NCI-H2227 treated with DMSO at 0.1 percent for 48 hours (cell line): ENCODE data around the gene TTLL11.
"Not testable (repeated sequence)": the region's sequence is repeated elsewhere in the genome, so short reads cannot be mapped to it uniquely, and the experiment has no call there.

ENCODE experiments used
- DNase-seq: peaks from one replicate; lab custom pipeline; 2025; lab: John Stamatoyannopoulos, UW

The TTLL11 gene

GRCh38 chr9:121900163-121900562, 192.9 kb downstream of the TTLL11 start:
- no peak for DNase-seq

DNA sequence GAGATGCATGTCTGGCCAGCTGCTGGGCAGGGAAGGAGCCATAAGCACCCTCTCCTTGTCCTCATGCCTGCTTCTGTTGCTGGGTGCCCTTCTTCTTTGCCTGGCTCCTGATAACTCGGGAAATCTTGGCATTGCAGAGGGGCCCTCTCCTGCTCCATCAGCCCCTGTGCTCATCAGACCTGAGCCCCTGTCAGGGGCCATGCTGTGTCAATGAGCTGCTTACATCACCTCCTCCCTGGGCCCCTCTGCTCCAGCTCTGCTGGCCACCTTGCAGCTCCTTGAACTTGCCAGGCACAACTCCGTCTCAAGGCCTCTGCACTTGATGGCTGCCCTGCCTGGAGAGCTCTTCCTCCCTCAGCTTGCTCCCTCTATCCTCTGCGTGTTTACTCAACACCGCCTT, 194.3 kb downstream of the TTLL11 start:
- DNase-seq, result no peak

DNA sequence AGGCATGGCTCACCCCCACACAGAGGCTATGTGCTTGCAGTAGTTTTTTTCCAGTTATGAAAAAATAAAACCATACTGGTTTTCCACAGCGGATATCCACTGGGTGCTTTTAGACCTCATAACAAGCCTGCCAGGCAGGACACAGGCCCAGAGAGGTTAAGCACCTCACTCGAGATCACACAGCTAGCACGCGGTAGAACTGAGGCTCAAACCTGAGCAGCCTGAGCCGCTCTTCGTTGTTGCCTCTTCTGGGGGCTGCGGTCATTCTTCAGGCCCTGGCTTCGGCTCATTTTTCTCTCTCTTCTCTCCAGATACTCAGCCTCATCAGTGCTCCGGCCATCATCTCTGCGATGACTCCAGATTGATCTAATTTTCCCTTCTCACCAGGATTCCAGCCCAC, 196.0 kb downstream of the TTLL11 start:
- no peak for DNase-seq

DNA sequence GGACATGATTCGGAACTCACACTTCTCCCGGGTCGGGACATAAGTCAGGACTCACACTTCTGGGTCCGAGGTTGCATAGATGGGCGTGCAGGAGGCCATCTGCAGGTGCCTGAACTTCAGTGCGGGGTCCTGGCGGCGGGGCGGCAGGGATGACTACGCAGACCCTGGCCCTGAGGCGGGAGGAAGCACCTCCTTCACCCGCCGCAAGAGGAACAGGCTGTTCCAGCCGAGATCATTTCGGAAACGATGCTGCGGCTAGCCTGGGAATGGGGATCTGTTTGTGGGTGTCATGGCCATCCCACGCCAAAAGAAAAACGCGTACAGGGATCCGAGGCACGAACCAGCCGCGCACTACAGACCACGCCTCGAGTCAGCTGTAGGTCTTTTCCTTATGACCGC, 196.6 kb downstream of the TTLL11 start:
- no peak for DNase-seq

- DNase-seq, result no peak
These were observed 197.1 kb downstream of the TTLL11 start for GRCh38 chr9:121895818-121896544.

DNA sequence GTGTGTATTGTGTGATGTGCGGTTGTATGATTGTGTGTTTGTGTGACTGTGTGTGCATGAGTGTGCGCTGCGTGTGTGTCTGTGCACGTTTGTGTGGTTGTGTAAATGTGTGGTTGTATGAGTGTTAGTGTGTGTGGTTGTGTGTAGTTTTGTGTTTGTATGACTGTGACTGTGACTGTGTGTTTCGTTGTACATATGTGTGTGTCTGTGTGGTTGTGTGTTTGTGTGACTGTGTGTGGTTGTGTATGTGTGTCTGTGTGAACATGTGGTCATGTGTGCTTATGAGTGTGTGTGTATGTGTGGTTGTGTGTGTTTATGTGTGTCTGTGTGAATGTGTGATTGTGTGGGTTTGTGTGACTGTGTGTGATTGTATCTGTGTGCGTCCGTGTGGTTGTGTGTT, 197.8 kb downstream of the TTLL11 start:
- no peak for DNase-seq

- not testable (repeated sequence) for DNase-seq
These were observed 198.7 kb downstream of the TTLL11 start for GRCh38 chr9:121894380-121894779.

DNA sequence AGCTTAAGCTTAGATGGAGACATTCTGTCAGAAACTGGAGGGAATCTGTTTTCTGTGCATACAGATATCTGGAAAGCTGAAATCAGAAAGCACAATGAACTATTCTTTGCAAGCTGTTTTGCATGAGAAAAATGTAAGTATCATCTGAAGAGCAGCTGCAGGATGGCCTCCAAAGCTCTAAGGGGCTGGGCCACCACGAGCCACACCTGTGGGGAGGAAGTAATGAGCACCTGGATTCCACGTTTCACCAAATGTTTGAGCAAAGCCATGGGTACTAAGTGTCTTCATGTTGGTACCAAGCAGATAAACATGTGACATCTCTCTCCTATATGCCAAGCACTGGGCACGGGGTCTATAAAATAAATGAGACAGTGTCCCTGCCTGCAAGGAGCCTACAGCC, 199.3 kb downstream of the TTLL11 start:
- no peak for DNase-seq

DNA sequence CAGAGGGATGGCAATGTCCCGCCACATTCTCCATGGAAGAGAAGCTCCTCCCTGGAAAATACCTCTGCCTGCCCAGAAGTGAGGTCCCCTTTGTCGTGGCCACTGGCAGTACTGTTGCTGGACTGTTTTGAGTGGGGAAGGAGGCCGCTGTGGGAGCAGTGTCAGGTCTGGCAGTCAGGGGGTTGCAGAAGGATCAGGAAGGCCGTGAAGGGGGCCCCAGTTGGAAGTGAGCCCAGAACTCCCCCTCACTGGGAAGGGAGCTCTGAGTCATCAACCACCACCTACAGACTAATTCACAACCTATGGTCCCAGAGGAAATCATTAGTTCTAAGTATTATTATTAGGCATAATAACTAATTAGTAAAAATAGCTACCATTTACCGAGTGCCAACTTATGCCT, 200.4 kb downstream of the TTLL11 start:
- DNase-seq, result no peak

- no peak for DNase-seq
These were observed 202.4 kb downstream of the TTLL11 start for GRCh38 chr9:121890746-121891145.

- no peak for DNase-seq
These were observed 203.0 kb downstream of the TTLL11 start for GRCh38 chr9:121889990-121890563.

- DNase-seq, result no peak
These were observed 204.7 kb downstream of the TTLL11 start for GRCh38 chr9:121888438-121888775.

GRCh38 chr9:121887553-121888437, 205.3 kb downstream of the TTLL11 start:
- no peak for DNase-seq

DNA sequence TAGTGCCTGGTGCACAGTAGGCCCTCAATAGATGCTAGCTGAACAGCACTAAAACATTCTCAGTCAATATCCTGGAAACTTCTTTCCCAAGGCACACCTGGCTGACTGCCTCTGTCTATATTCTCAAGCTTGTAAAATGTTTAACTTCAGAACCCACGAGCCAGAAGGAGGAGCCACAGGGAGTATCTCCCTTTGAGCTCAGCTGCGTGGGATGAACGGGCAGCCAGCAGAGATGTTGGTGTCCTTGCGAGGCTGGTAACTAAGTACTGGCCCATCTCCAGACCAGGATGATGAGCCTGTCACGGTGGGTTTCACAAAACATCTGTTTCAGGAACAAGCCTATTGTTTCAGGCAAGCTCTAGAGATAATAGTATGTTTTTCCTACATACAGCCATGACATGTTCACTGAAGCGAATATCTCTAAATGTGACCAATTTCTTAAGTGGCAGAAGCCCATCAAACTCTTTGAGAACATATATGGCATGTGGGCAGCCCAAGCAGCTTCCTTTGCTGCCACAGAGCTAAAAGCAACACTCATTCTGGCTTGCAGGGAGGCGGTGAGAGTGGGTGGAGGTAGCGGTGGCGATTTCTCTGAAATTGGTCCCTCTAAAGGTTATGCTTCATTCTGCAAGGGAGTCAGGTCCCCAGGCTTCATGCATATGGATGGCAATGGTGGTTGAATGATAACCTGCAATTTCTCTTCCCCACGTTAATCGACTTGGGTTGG, 206.2 kb downstream of the TTLL11 start:
- no peak for DNase-seq

- no peak for DNase-seq
These were observed 207.7 kb downstream of the TTLL11 start for GRCh38 chr9:121885345-121885901.

DNA sequence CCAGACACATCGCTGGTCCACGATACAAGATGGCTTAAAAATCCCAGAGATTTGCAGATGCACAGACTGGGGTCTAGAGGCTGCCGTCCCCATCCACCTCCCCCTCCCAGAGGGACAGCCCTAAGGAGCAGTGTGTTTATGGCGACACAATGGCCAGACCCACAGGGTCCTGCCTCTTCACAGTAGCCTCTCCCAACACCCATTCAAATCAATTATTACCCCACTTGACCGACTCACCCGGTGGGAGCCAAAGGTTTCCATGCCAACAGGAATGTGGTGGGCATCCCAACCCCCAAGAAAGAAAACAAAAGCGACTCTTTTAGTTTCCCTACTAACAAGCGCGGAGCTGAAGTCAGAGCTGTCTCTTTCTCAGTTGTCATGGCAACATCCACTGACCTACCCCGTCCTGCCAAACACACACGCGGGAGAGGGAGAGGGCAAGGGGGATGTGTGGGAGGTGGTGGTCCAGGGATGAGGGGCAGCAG, 209.0 kb downstream of the TTLL11 start:
- DNase-seq, result peak; percentile 23

DNA sequence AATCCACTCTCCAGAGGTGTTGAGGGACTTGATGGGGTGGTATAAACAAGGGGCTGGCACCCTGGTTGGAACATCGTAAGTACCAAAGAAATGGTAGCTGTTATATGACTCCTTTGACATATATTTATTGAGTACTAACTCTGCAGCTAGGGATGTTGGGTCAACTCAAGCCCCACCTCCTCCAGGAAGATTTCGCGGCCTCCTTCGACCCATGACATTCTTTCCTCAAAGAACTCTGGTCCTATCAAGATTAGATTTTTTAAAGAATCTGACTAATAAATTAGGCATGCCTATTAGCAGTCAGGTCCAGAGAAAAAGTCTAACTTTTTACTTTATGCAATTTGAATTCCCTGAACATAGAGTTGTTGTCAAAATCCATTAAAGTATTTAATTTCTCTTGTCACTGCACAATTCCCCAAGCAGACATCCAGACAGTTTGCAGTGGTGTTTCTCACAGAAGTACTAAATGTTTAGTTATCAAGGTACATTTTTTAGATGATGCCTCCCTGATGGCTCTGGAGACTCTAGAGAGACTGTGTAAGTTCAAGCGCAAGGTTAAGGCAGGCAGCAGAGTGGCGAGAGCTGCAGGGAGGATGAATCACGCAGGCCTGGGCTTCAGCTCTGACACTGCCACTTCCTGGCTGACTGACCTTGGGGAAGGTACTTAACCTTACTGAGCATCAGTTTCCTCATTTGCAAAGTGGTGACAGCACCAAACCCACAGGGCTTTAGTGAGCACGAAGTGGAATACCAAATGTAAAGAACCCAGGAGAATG, 209.6 kb downstream of the TTLL11 start:
- DNase-seq, result no peak

GRCh38 chr9:121881920-121882500, 211.1 kb downstream of the TTLL11 start:
- DNase-seq, result no peak

- no peak for DNase-seq
These were observed 212.7 kb downstream of the TTLL11 start for GRCh38 chr9:121880343-121880898.

DNA sequence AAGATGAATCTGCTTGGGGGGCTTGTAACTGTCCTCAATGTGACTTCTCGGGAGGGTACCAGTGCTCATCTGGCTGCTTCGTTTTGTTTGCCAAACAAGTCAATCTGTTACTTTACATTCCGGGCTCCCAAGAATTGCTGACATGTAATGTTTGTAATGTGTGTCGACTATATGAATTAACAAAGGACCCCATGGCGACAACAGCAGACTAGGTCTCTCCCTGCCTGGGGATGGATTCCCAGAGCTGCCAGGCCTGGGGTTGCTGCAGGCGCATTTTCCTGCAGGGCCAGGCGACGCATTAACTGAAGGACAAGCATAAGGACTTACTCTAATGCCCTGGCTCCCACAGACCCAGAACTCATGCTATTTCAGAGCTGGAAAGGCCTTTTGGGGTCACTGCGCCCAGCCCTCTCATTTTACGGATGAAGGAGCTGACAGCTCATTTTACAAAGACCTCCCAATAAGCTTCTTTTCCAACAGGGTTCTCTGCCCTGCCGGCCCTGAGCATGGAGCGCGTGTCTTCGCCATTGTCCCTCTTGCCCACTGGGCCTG, 214.8 kb downstream of the TTLL11 start:
- DNase-seq, result no peak
